OCI-LY7 (cell line): ENCODE data around the gene TMEM171.

Experiments
- EZH2phosphoT487 ChIP-seq: fragments of 200-600 bp; sonication (generic); IDR thresholded peaks from 2 replicates; pipeline ENCODE4 v1.6.1; 2018; ENCODE audit warnings: low read depth, borderline replicate concordance, mild to moderate bottlenecking, mixed run types, antibody characterized with exemption, low read length, moderate library complexity, mixed read lengths
- TF ChIP-seq, protein P1 (sequence below): fragments of 200-600 bp; sonication (generic); conservative IDR thresholded peaks from 2 replicates; pipeline ENCODE4 v1.5.1; 2014; ENCODE audit warnings: mild to moderate bottlenecking, antibody characterized with exemption, low read length, moderate library complexity, mixed read lengths

DNA sequence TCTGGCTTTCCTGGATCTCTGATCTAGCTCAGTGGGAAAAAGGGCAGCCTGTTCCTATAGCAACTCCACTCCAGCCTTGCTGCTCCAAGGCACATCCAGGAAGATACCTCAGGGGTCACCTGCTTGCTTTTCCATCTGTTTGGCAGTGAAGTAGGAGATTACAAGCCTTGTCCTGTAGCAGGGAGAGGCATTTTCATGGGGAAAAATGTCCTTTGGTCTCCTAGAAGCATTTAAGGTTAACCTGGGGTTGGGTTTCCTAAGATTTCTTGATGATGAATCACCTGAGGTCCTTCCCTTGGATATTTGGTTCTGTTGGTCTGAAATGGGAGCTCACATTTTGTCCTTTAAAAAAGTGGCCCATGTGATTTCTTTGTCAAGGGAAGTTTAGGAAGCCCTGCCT is 51.1 kb downstream of the TMEM171 start:
- TF ChIP-seq, protein P1, sequence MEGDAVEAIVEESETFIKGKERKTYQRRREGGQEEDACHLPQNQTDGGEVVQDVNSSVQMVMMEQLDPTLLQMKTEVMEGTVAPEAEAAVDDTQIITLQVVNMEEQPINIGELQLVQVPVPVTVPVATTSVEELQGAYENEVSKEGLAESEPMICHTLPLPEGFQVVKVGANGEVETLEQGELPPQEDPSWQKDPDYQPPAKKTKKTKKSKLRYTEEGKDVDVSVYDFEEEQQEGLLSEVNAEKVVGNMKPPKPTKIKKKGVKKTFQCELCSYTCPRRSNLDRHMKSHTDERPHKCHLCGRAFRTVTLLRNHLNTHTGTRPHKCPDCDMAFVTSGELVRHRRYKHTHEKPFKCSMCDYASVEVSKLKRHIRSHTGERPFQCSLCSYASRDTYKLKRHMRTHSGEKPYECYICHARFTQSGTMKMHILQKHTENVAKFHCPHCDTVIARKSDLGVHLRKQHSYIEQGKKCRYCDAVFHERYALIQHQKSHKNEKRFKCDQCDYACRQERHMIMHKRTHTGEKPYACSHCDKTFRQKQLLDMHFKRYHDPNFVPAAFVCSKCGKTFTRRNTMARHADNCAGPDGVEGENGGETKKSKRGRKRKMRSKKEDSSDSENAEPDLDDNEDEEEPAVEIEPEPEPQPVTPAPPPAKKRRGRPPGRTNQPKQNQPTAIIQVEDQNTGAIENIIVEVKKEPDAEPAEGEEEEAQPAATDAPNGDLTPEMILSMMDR, result no peak
- TF ChIP-seq EZH2phosphoT487, result no peak
